Bronchial epithelial cell (primary cell): ENCODE measurements around the gene CLPSL1. TPM values are rescaled to one million over a fixed set of nuclear protein-coding genes. Genes with fewer than 3 reads are reported as not detected.

Experiments used
- DNase-seq: peaks from one replicate; pipeline ENCODE4 v3.0.0-alpha.2; 2010; ENCODE audit warnings: low read depth
- FAIRE-seq: peaks from 2 replicates; lab custom pipeline; 2011; peaks lifted over from hg19 to GRCh38; lab: Jason Lieb, UNC
- H3K27me3 ChIP-seq: 2 replicates; pipeline ENCODE4 v1.5.1; 2011; ENCODE audit warnings: low read length; ENCODE audit not compliant: control insufficient read depth, insufficient read depth
- H3K36me3 ChIP-seq: 2 replicates; pipeline ENCODE4 v1.5.1; 2011; ENCODE audit warnings: low read length; ENCODE audit not compliant: control insufficient read depth, insufficient read depth
- H3K4me3 ChIP-seq: 2 replicates; pipeline ENCODE4 v1.5.1; 2011; ENCODE audit warnings: mild to moderate bottlenecking, low read depth, low read length, control low read depth
- CTCF ChIP-seq: IDR thresholded peaks from 2 replicates; pipeline ENCODE4 v1.5.1; 2011; ENCODE audit warnings: mild to moderate bottlenecking, moderate library complexity, low read length, control low read depth, inconsistent platforms; ENCODE audit not compliant: insufficient read depth, severe bottlenecking
- total RNA-seq: library from RNA; depleted of rRNA; stranded (reverse); fragments of >200 nt; gene quantifications from 2 replicates; pipeline ENCODE4 v1.2.1, GENCODE V29; 2014

Gene CLPSL1
- total RNA-seq, 1 donor from 2014 or later, result not detected

- DNase-seq (no peak), FAIRE-seq (no peak)
- Histone ChIP-seq H3K4me3 (no peak overlapping the region), H3K36me3 (no peaks in the 10 kb centered on the region), H3K27me3 (peaks cover 1% of the 10 kb centered on the region)
- no peak for TF ChIP-seq CTCF
These were observed 3.3 kb upstream of the CLPSL1 start for GRCh38 chr6:35777356-35778102.

- H3K4me3 ChIP-seq, result no peak overlapping the region
- no peak for FAIRE-seq
- no peak for DNase-seq
- TF ChIP-seq CTCF, result no peak
- H3K27me3 ChIP-seq, result peaks cover 1% of the 10 kb centered on the region
- H3K36me3 ChIP-seq, result no peaks in the 10 kb centered on the region
These were observed 2.4 kb upstream of the CLPSL1 start for GRCh38 chr6:35778437-35778836.

- TF ChIP-seq CTCF, result no peak
- FAIRE-seq, result no peak
- no peak for DNase-seq
- Histone ChIP-seq H3K27me3 (no peaks in the 10 kb centered on the region), H3K4me3 (no peak overlapping the region), H3K36me3 (no peaks in the 10 kb centered on the region)
These were observed 471 bp downstream of the CLPSL1 start for GRCh38 chr6:35781290-35781689.

- TF ChIP-seq CTCF, result no peak
- Histone ChIP-seq H3K4me3 (no peak overlapping the region), H3K36me3 (no peaks in the 10 kb centered on the region), H3K27me3 (peaks cover 7% of the 10 kb centered on the region)
- DNase-seq (peak; percentile 21), FAIRE-seq (no peak)
These were observed 1.6 kb downstream of the CLPSL1 start for GRCh38 chr6:35782424-35782823.

- Histone ChIP-seq H3K36me3 (no peaks in the 10 kb centered on the region), H3K4me3 (no peak overlapping the region), H3K27me3 (peaks cover 12% of the 10 kb centered on the region)
- DNase-seq (no peak), FAIRE-seq (no peak)
- TF ChIP-seq CTCF, result no peak
These were observed 3.4 kb downstream of the CLPSL1 start for GRCh38 chr6:35784200-35784599.

- FAIRE-seq (no peak), DNase-seq (no peak)
- TF ChIP-seq CTCF, result no peak
- peaks cover 12% of the 10 kb centered on the region for H3K27me3 ChIP-seq
- H3K36me3 ChIP-seq, result no peaks in the 10 kb centered on the region
- no peak overlapping the region for H3K4me3 ChIP-seq
These were observed 5.5 kb downstream of the CLPSL1 start for GRCh38 chr6:35786272-35786671.
